GM12875 (cell line): ENCODE results near the gene PDZD2.

Experiments
- H3K4me3 ChIP-seq: one replicate; pipeline ENCODE4 v1.5.1; 2011; ENCODE audit warnings: low read depth, low read length, control low read depth
- TF ChIP-seq, protein P1 (sequence below): IDR thresholded peaks from 2 replicates; pipeline ENCODE4 v1.5.1; 2011; ENCODE audit warnings: low read depth, mild to moderate bottlenecking, control low read depth, inconsistent platforms, low read length, moderate library complexity, borderline replicate concordance; ENCODE audit not compliant: insufficient read depth

The PDZD2 gene

DNA sequence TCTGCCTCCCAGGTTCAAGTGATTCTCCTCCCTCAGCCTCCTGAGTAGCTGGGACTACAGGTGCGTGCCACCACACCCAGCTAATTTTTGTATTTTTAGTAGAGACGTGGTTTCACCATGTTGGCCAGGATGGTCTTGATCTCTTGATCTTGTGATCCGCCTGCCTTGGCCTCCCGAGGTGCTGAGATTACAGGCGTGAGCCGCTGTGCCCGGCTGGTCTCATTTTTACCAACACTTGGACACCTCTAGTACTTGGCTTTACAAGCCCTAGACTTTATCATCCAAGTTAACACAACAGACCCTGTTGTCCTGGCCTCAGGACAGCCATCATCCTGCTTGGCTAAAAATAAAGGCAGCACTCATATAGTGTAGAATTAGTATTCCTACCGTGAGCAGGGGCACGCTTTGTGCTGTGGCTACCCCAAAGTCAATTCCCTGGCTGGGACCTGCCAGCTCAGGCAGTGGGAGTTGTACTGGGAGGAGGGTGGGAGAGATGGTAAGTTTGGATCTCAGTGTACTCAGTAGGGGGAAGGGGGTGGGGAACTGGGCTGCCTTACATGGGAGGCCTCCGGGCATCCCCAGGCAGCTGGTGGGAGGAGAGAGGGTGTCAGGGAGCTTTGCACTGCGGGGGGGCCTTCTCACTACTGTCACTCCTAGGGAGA, 6.6 kb downstream of the PDZD2 start:
- H3K4me3 ChIP-seq = no peak overlapping the region
- TF ChIP-seq, protein P1, sequence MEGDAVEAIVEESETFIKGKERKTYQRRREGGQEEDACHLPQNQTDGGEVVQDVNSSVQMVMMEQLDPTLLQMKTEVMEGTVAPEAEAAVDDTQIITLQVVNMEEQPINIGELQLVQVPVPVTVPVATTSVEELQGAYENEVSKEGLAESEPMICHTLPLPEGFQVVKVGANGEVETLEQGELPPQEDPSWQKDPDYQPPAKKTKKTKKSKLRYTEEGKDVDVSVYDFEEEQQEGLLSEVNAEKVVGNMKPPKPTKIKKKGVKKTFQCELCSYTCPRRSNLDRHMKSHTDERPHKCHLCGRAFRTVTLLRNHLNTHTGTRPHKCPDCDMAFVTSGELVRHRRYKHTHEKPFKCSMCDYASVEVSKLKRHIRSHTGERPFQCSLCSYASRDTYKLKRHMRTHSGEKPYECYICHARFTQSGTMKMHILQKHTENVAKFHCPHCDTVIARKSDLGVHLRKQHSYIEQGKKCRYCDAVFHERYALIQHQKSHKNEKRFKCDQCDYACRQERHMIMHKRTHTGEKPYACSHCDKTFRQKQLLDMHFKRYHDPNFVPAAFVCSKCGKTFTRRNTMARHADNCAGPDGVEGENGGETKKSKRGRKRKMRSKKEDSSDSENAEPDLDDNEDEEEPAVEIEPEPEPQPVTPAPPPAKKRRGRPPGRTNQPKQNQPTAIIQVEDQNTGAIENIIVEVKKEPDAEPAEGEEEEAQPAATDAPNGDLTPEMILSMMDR = no peak

DNA sequence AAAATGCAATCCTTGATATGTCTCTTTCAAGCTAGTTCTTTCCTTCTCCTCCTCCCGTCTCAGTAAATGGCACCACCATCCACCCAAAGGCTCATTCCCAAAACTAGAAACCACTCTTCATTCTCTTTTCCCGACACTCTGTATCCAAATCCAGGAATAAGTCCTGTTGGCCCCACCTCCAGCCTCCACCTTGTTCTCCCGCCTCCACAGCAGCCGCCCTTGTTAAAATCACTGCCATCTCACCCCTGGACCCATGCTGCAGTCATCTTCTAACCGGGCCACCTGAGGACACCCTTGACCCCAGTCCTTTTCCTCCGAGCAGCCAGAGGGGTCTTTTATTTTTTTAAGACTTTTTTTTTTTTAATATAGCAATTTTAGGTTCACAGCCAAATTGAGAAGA, 9.4 kb downstream of the PDZD2 start:
- H3K4me3 ChIP-seq = no peak overlapping the region
- TF ChIP-seq, protein P1 = no peak

DNA sequence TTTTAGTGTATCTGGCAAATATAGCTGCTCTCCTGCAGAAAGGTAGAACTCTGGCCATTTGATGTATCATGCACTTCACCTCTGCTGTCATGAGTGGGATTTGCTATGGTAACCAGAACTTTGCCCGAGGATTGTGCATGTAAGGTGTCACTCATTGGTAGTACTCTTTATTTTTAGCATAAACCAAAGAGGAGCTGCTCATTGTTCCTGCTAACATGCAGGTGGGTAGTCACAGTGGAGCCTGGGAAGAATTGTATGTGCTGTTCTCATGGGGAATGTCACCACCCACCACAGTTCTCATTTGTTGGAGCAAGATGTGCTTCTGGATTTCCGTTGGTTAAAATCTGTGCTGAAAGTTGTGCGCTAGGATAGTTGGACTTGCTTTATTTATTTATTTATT, 12.3 kb downstream of the PDZD2 start:
- TF ChIP-seq, protein P1 = no peak
- H3K4me3 ChIP-seq = no peak overlapping the region

DNA sequence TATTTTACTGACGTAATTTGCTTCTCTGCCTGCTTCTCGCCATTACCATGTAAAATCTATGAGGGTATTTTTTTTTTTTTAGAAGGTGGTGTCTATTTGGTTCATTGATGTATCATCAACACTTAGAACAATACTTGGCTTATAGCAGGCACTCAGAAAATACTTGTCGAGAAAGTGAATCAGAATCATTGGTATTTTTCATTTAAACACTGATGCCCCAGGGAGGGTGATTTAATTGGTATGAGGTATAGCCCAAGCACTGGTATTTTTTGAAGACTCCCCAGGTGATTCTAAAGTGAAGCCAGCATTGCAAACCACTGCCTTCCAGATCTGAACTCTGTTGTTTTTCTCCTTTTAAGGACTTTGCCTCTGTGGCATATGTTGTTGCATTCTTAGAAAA, 16.6 kb downstream of the PDZD2 start:
- TF ChIP-seq, protein P1 = no peak

GRCh38 chr5:31656806-31657205, 17.9 kb downstream of the PDZD2 start:
- H3K4me3 ChIP-seq = no peak overlapping the region
- TF ChIP-seq, protein P1 = no peak

More for the DNA sequence above, 16.6 kb downstream of the PDZD2 start:
- no peak overlapping the region for H3K4me3 ChIP-seq

GRCh38 chr5:31657315-31657979, 18.5 kb downstream of the PDZD2 start:
- no peak overlapping the region for H3K4me3 ChIP-seq
- TF ChIP-seq, protein P1 = no peak

GRCh38 chr5:31661257-31661656, 22.3 kb downstream of the PDZD2 start:
- no peak overlapping the region for H3K4me3 ChIP-seq
- TF ChIP-seq, protein P1 = no peak
